Measurements from ENCODE around the gene MRPS23. TPM values are rescaled to one million over a fixed set of nuclear protein-coding genes. Genes with fewer than 3 reads are reported as not detected.

MRPS23 gene
- total and polyA plus RNA-seq, 2 of the 13 experiments (the other 11 are each of a cell fraction or from before 2014, with no cell fraction given), result 63.2 to 181 TPM

- TF ChIP-seq ZNF121 (CRISPR knock-in tag; IDR thresholded peaks at IDR 0.05) (peak; percentile 52; the same call in 1 of the 2 replicates), KLF6 (CRISPR knock-in tag; IDR thresholded peaks at IDR 0.05) (0 out of 2 replicates have a peak, but pooled peaks have one; percentile 48), CCAR2 (optimal IDR thresholded peaks at IDR 0.05; ENCODE audit: low read depth, low read length) (no peak), SNAPC4 (CRISPR knock-in tag; IDR thresholded peaks at IDR 0.05) (0 out of 2 replicates have a peak, but pooled peaks have one; percentile 55), HNRNPLL (IDR thresholded peaks at IDR 0.05; ENCODE audit: low read depth, low read length, poor library complexity, severe bottlenecking) (no peak), ZSCAN25 (CRISPR knock-in tag; IDR thresholded peaks at IDR 0.05) (no peak), EZH2 (conservative IDR thresholded peaks at IDR 0.05; ENCODE audit: low read depth, low read length) (no peak), IRF9 (CRISPR knock-in tag; IDR thresholded peaks at IDR 0.05; ENCODE audit: borderline replicate concordance) (no peak), ZHX1 (CRISPR knock-in tag; IDR thresholded peaks at IDR 0.05; ENCODE audit: low read depth) (0 out of 2 replicates have a peak, but pooled peaks have one; percentile 62), ZNF275 (CRISPR knock-in tag; IDR thresholded peaks at IDR 0.05; ENCODE audit: borderline replicate concordance) (no peak), ZNF280D (CRISPR knock-in tag; IDR thresholded peaks at IDR 0.05) (no peak), ZIK1 (CRISPR knock-in tag; IDR thresholded peaks at IDR 0.05; ENCODE audit: borderline replicate concordance, low read depth) (peak; percentile 61; the same call in 1 of the 2 replicates), ZFYVE20 (CRISPR knock-in tag; IDR thresholded peaks at IDR 0.05; ENCODE audit: borderline replicate concordance, low read depth) (no peak), ZMYM2 (CRISPR knock-in tag; IDR thresholded peaks at IDR 0.05) (no peak)
- TF ChIP-seq, protein P1, sequence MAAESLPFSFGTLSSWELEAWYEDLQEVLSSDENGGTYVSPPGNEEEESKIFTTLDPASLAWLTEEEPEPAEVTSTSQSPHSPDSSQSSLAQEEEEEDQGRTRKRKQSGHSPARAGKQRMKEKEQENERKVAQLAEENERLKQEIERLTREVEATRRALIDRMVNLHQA (CRISPR knock-in tag; IDR thresholded peaks at IDR 0.05), result no peak
Measured at GRCh38 chr17:57838453-57838852, 11.4 kb downstream of the MRPS23 start (continued).

Measured in HepG2 (cell line).